ENCODE measurements around the gene DHRS1. TPM values are rescaled to one million over a fixed set of nuclear protein-coding genes. Genes with fewer than 3 reads are reported as not detected.

The DHRS1 gene
- total RNA-seq, 1 experiment from 2014 or later, result 34.7 TPM

DNA sequence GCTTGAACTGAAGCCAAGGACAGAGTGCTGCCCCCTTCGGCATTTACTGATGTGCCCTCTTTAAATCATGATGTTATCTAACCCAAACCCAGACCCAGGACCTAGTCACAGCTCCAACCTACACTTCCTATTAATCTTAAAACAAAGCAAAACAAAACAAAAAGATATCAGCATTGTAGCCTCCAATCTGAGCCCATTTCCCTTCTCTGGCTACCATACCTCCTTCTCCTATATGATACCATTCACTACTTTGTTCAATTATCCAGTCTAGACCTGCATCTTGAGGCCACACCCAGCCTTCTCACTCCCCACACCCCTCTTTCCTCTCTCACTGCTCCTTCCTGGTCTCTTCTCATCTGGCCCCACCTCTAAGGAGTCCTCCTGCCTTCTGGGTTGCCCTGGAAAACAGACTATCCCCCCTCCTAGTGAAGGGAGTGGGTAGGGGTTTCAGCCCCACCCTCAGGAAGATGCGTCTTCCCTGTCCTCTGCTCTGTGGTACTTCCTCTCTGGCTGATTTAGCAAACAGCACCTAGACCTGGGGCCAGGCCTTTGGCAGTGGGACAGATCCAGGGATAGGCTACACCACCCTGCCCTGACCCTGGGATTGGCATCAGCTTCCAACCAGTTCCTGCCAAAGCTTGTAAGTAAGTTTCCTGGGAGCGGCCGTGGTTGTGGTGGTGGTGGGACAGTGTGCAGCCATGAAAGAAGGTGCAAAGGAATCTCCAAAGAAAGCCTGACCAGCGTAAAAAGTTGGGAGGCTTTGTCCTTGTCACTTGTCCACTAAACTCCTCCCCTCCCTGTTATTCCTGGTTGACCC lies 15.0 kb upstream of the DHRS1 start:
- no peak for TF ChIP-seq RAD21 (IDR thresholded peaks at IDR 0.05; ENCODE audit: low read depth)
- TF ChIP-seq ZNF274 (IDR thresholded peaks at IDR 0.05; ENCODE audit: low read depth, low read length), result no peak
- TF ChIP-seq, protein P1, sequence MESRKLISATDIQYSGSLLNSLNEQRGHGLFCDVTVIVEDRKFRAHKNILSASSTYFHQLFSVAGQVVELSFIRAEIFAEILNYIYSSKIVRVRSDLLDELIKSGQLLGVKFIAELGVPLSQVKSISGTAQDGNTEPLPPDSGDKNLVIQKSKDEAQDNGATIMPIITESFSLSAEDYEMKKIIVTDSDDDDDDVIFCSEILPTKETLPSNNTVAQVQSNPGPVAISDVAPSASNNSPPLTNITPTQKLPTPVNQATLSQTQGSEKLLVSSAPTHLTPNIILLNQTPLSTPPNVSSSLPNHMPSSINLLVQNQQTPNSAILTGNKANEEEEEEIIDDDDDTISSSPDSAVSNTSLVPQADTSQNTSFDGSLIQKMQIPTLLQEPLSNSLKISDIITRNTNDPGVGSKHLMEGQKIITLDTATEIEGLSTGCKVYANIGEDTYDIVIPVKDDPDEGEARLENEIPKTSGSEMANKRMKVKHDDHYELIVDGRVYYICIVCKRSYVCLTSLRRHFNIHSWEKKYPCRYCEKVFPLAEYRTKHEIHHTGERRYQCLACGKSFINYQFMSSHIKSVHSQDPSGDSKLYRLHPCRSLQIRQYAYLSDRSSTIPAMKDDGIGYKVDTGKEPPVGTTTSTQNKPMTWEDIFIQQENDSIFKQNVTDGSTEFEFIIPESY (IDR thresholded peaks at IDR 0.05; ENCODE audit: extremely low read depth, insufficient replicate concordance, low read length), result no peak
- no peak for TF ChIP-seq EZH2 (IDR thresholded peaks at IDR 0.05)
- TF ChIP-seq, protein P2, sequence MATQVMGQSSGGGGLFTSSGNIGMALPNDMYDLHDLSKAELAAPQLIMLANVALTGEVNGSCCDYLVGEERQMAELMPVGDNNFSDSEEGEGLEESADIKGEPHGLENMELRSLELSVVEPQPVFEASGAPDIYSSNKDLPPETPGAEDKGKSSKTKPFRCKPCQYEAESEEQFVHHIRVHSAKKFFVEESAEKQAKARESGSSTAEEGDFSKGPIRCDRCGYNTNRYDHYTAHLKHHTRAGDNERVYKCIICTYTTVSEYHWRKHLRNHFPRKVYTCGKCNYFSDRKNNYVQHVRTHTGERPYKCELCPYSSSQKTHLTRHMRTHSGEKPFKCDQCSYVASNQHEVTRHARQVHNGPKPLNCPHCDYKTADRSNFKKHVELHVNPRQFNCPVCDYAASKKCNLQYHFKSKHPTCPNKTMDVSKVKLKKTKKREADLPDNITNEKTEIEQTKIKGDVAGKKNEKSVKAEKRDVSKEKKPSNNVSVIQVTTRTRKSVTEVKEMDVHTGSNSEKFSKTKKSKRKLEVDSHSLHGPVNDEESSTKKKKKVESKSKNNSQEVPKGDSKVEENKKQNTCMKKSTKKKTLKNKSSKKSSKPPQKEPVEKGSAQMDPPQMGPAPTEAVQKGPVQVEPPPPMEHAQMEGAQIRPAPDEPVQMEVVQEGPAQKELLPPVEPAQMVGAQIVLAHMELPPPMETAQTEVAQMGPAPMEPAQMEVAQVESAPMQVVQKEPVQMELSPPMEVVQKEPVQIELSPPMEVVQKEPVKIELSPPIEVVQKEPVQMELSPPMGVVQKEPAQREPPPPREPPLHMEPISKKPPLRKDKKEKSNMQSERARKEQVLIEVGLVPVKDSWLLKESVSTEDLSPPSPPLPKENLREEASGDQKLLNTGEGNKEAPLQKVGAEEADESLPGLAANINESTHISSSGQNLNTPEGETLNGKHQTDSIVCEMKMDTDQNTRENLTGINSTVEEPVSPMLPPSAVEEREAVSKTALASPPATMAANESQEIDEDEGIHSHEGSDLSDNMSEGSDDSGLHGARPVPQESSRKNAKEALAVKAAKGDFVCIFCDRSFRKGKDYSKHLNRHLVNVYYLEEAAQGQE (IDR thresholded peaks at IDR 0.05; ENCODE audit: low read depth), result no peak
- TF ChIP-seq SIN3A (IDR thresholded peaks at IDR 0.05; ENCODE audit: low read depth), result no peak
- TF ChIP-seq, protein P3, sequence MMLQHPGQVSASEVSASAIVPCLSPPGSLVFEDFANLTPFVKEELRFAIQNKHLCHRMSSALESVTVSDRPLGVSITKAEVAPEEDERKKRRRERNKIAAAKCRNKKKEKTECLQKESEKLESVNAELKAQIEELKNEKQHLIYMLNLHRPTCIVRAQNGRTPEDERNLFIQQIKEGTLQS (IDR thresholded peaks at IDR 0.05), result no peak
- no peak for TF ChIP-seq EZH2phosphoT487 (IDR thresholded peaks at IDR 0.05; ENCODE audit: borderline replicate concordance)
- peaks cover 11 to 24% of the 10 kb centered on the region in 2 experiments for H3K4me1 ChIP-seq (ENCODE audit: control insufficient read depth in 1 of 2, insufficient read depth in 2 of 2, low read length in 2 of 2)
- no peak overlapping the region for H3K4me3 ChIP-seq (replicated peaks in 1 of 2; ENCODE audit: low read depth in 1 of 2, low read length in 2 of 2)
- ChIA-PET POLR2A (no interaction called here), CTCF (interaction anchor here (0.8 kb wide), 1 partner anchor 19 kb away, joined by 3 read pairs; no protein-coding TSS in a partner anchor), RAD21 (ENCODE audit: low non-redundant PET in 1 of 2, low total read pairs in 2 of 2, uncharacterized antibody in 2 of 2, unreplicated experiment in 2 of 2) (no interaction called here)
- H3K36me3 ChIP-seq (ENCODE audit: control insufficient read depth in 1 of 2, insufficient read depth in 2 of 2, low read length in 2 of 2), result no peaks in the 10 kb centered on the region; a peak in 1 of 4 replicates
- no peaks in the 10 kb centered on the region for H3K79me2 ChIP-seq (ENCODE audit: insufficient read depth, low read length)
- H3K9ac ChIP-seq (ENCODE audit: low read length), result no peak overlapping the region
- H2AFZ ChIP-seq (ENCODE audit: low read depth, low read length, poor library complexity, severe bottlenecking), result no peak overlapping the region
- H3K9me3 ChIP-seq (ENCODE audit: control insufficient read depth in 1 of 2, insufficient read depth in 1 of 2, low read depth in 1 of 2, low read length in 2 of 2), result no peaks in the 10 kb centered on the region
- H3K27ac ChIP-seq (ENCODE audit: low read depth, low read length), result no peak overlapping the region
- H4K20me1 ChIP-seq (ENCODE audit: insufficient read depth), result no peaks in the 10 kb centered on the region
- H3K4me2 ChIP-seq (ENCODE audit: low read length), result no peak overlapping the region
- DNase-seq (ENCODE audit: low read depth, low spot score) (no peak), ATAC-seq (no peak)
- 0 out of 2 replicates have a peak, but pooled peaks cover 4% of the 10 kb centered on the region for H3K27me3 ChIP-seq (ENCODE audit: insufficient read depth, low read length)
- no TSS peak for BruUV-seq (replicated peaks)
- H3K9me2 ChIP-seq (ENCODE audit: insufficient read depth), result no peaks in the 10 kb centered on the region
- intact Hi-C loops (cut with micrococcal nuclease), result no loop called here

Data from HCT116 (cell line).